ENCODE measurements around the gene TRIM65. TPM values are rescaled to one million over a fixed set of nuclear protein-coding genes. Genes with fewer than 3 reads are reported as not detected.

The TRIM65 gene
- polyA plus RNA-seq, 1 donor from 2014 or later = 1.5 TPM

- Histone ChIP-seq H3K4me2 (ENCODE audit: low read length) (no peak overlapping the region), H3K27ac (ENCODE audit: low read length) (no peak overlapping the region), H3K79me2 (replicated peaks; ENCODE audit: insufficient read depth, low read length) (no peaks in the 10 kb centered on the region), H3K27me3 (ENCODE audit: insufficient read depth, low read depth, low read length) (no peaks in the 10 kb centered on the region), H2AFZ (ENCODE audit: low read depth, low read length) (no peak overlapping the region), H3K9ac (ENCODE audit: low read length) (no peak overlapping the region), H3K36me3 (ENCODE audit: insufficient read depth, low read length) (no peaks in the 10 kb centered on the region), H4K20me1 (ENCODE audit: insufficient read depth) (no peaks in the 10 kb centered on the region), H3F3A (ENCODE audit: insufficient read depth, low read length, poor library complexity, severe bottlenecking) (no peaks in the 10 kb centered on the region), H3K9me3 (ENCODE audit: low read length) (no peaks in the 10 kb centered on the region), H3K4me3 (ENCODE audit: low read length) (no peak overlapping the region), H3K9me2 (ENCODE audit: insufficient read depth, low read length) (no peaks in the 10 kb centered on the region)
- TF ChIP-seq CTCF (IDR thresholded peaks at IDR 0.05; ENCODE audit: poor library complexity, severe bottlenecking) (no peak), MXI1 (conservative IDR thresholded peaks at IDR 0.05; ENCODE audit: poor library complexity, severe bottlenecking) (no peak), SMC3 (conservative IDR thresholded peaks at IDR 0.05; ENCODE audit: poor library complexity) (no peak), RAD21 (conservative IDR thresholded peaks at IDR 0.05) (no peak)
These were observed 36.1 kb upstream of the TRIM65 start for GRCh38 chr17:75932852-75933251.

- Histone ChIP-seq H3K36me3 (ENCODE audit: insufficient read depth, low read length) (no peaks in the 10 kb centered on the region), H3K4me3 (ENCODE audit: low read length) (no peak overlapping the region), H3F3A (ENCODE audit: insufficient read depth, low read length, poor library complexity, severe bottlenecking) (no peaks in the 10 kb centered on the region), H3K27me3 (ENCODE audit: insufficient read depth, low read depth, low read length) (no peaks in the 10 kb centered on the region), H3K9me3 (ENCODE audit: low read length) (no peaks in the 10 kb centered on the region), H3K9ac (ENCODE audit: low read length) (no peak overlapping the region), H3K27ac (ENCODE audit: low read length) (no peak overlapping the region), H2AFZ (ENCODE audit: low read depth, low read length) (no peak overlapping the region), H3K9me2 (ENCODE audit: insufficient read depth, low read length) (no peaks in the 10 kb centered on the region), H3K79me2 (replicated peaks; ENCODE audit: insufficient read depth, low read length) (no peaks in the 10 kb centered on the region), H4K20me1 (ENCODE audit: insufficient read depth) (no peaks in the 10 kb centered on the region), H3K4me2 (ENCODE audit: low read length) (no peak overlapping the region)
- TF ChIP-seq EP300 (conservative IDR thresholded peaks at IDR 0.05; ENCODE audit: poor library complexity, severe bottlenecking) (no peak), POLR2AphosphoS5 (IDR thresholded peaks at IDR 0.05) (no peak), RAD21 (conservative IDR thresholded peaks at IDR 0.05) (no peak), REST (IDR thresholded peaks at IDR 0.05; ENCODE audit: borderline replicate concordance) (no peak), MXI1 (conservative IDR thresholded peaks at IDR 0.05; ENCODE audit: poor library complexity, severe bottlenecking) (no peak), SMC3 (conservative IDR thresholded peaks at IDR 0.05; ENCODE audit: poor library complexity) (no peak), TAF1 (IDR thresholded peaks at IDR 0.05; ENCODE audit: low read depth) (no peak), EZH2 (IDR thresholded peaks at IDR 0.05; ENCODE audit: borderline replicate concordance, insufficient read depth, low read length, poor library complexity, severe bottlenecking) (no peak), CTCF (IDR thresholded peaks at IDR 0.05; ENCODE audit: poor library complexity, severe bottlenecking) (no peak)
These were observed 34.3 kb upstream of the TRIM65 start for GRCh38 chr17:75931062-75931461.

Measured in neural cell (in vitro differentiated cells).